Prostate gland (tissue), 2 donors: ENCODE measurements around the gene NAPB. TPM values are rescaled to one million over a fixed set of nuclear protein-coding genes. Genes with fewer than 3 reads are reported as not detected.
A peak's percentile ranks its signal among the peaks of the same experiment; 100 is the strongest.

Experiments used
- DNase-seq: peaks from one replicate; pipeline ENCODE4 v3.0.0-alpha.2; 2019; ENCODE audit warnings: low spot score
- H3K27ac ChIP-seq, 2 donors: fragments of 200-600 bp; sonication (generic); 2 replicates each; pipeline ENCODE4 v1.5.1; 2017 to 2019
- H3K27me3 ChIP-seq: fragments of 200-600 bp; sonication (generic); replicated peaks from 2 replicates; pipeline ENCODE4 v1.5.1; 2019; ENCODE audit not compliant: insufficient read depth
- H3K36me3 ChIP-seq, 2 donors: fragments of 200-600 bp; sonication (generic); 1 replicate in 1 of 2; 2 replicates in 1 of 2; pipeline versions ENCODE4 v1.5.1 to v1.8.1; 2017 to 2019
- H3K4me1 ChIP-seq: fragments of 200-600 bp; sonication (generic); replicated peaks from 2 replicates; pipeline ENCODE4 v1.5.1; 2019
- H3K4me3 ChIP-seq, 2 donors: fragments of 200-600 bp; sonication (generic); 2 replicates each; pipeline ENCODE4 v1.5.1; 2017 to 2019
- H3K9me3 ChIP-seq: fragments of 200-600 bp; sonication (generic); 2 replicates; pipeline ENCODE4 v1.5.1; 2017
- POLR2A ChIP-seq: fragments of 450-650 bp; IDR thresholded peaks from one replicate; pipeline ENCODE4 v1.6.1; 2016; ENCODE audit warnings: antibody characterized with exemption, mild to moderate bottlenecking
- POLR2AphosphoS5 ChIP-seq: sonication (generic); formaldehyde crosslinking; IDR thresholded peaks from one replicate; pipeline ENCODE4 v1.6.1; 2017; ENCODE audit warnings: antibody characterized with exemption
- WGBS: methylation state at CpG from one replicate; pipeline ENCODE4 v1.1.5; 2018; 5-methylcytosine and 5-hydroxymethylcytosine counted together
- intact Hi-C: fragments of 100-400 bp; cut with DNase I; formaldehyde crosslinking; loops from one replicate; pipeline ENCODE4 v1.14.2; 2022
- total RNA-seq, 2 donors: library from RNA; depleted of rRNA; stranded (reverse); fragments of >200 nt; gene quantifications; one replicate each; pipeline ENCODE4 v1.1.0, GENCODE V29; 2016
- TF ChIP-seq, protein P1 (sequence below), 4 experiments: fragments of 200-600 bp in 2 of 4; fragments of 450-650 bp in 2 of 4; sonication (generic) in 2 of 4; IDR thresholded peaks; 1 replicate in 3 of 4; 2 replicates in 1 of 4; pipeline ENCODE4 v1.5.1; 2016 to 2019; ENCODE audit warnings: antibody characterized with exemption in 4 of 4, mild to moderate bottlenecking in 2 of 4, moderate library complexity in 2 of 4

NAPB gene
- total RNA-seq, 2 donors from 2014 or later, result 8.1 to 24.3 TPM

GRCh38 chr20:23340524-23340923 is 80.8 kb downstream of the NAPB start:
- intact Hi-C loops, result loop anchor here (2.0 to 10.0 kb wide), 3 partner anchors 286 to 1006 kb away; no protein-coding TSS in a partner anchor
- no peaks in the 10 kb centered on the region for H3K9me3 ChIP-seq
- no peaks in the 10 kb centered on the region for H3K36me3 ChIP-seq
- no peaks in the 10 kb centered on the region for H3K27me3 ChIP-seq
- no peaks in the 10 kb centered on the region for H3K4me1 ChIP-seq
- H3K4me3 ChIP-seq, result no peak overlapping the region
- TF ChIP-seq POLR2AphosphoS5 (peak; percentile 20), POLR2A (no peak)
- TF ChIP-seq, protein P1, sequence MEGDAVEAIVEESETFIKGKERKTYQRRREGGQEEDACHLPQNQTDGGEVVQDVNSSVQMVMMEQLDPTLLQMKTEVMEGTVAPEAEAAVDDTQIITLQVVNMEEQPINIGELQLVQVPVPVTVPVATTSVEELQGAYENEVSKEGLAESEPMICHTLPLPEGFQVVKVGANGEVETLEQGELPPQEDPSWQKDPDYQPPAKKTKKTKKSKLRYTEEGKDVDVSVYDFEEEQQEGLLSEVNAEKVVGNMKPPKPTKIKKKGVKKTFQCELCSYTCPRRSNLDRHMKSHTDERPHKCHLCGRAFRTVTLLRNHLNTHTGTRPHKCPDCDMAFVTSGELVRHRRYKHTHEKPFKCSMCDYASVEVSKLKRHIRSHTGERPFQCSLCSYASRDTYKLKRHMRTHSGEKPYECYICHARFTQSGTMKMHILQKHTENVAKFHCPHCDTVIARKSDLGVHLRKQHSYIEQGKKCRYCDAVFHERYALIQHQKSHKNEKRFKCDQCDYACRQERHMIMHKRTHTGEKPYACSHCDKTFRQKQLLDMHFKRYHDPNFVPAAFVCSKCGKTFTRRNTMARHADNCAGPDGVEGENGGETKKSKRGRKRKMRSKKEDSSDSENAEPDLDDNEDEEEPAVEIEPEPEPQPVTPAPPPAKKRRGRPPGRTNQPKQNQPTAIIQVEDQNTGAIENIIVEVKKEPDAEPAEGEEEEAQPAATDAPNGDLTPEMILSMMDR (IDR thresholded peaks at IDR 0.05), result peak; percentile 24 to 74 (median 63)
- 27% methylated on average over 9 of the region's 9 CpGs for WGBS
- H3K27ac ChIP-seq, result no peak overlapping the region
- peak; percentile 66 for DNase-seq

DNA sequence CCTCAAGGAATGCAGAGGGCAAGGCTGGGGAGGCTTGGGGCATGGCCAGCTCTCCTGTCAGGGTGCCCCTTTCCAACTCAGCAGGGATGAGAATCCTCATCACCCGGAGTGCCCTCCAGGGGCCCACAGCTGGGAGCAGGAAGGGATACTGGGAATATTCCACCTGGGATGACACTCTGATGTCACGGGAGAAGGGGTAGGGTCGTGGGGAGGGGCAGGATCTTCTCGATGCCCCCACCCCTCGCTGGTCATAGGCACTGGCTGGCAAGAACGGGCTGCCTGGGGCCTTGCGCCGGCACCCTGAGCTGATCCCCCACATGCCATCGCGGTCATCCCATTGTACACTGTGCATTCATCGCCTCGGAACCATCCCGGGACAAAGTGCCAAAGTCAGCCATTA is 81.3 kb downstream of the NAPB start:
- Histone ChIP-seq H3K4me3 (no peak overlapping the region), H3K36me3 (no peaks in the 10 kb centered on the region), H3K4me1 (no peaks in the 10 kb centered on the region), H3K27me3 (no peaks in the 10 kb centered on the region), H3K27ac (no peak overlapping the region), H3K9me3 (no peaks in the 10 kb centered on the region)
- 77% methylated on average over 13 of the region's 13 CpGs for WGBS
- TF ChIP-seq POLR2AphosphoS5, result no peak
- TF ChIP-seq, protein P1 (IDR thresholded peaks at IDR 0.05), result no peak
- TF ChIP-seq POLR2A, result no peak
- DNase-seq, result no peak
- intact Hi-C loops, result loop anchor here (2.0 to 10.0 kb wide), 3 partner anchors 285 to 1005 kb away; no protein-coding TSS in a partner anchor

- intact Hi-C loops, result no loop called here
- no peak for DNase-seq
- H3K9me3 ChIP-seq, result no peaks in the 10 kb centered on the region
- H3K27ac ChIP-seq, result no peak overlapping the region
- no peaks in the 10 kb centered on the region for H3K27me3 ChIP-seq
- no peaks in the 10 kb centered on the region for H3K36me3 ChIP-seq
- H3K4me3 ChIP-seq, result no peak overlapping the region
- no peaks in the 10 kb centered on the region for H3K4me1 ChIP-seq
- TF ChIP-seq POLR2A, result no peak
- TF ChIP-seq, protein P1 (IDR thresholded peaks at IDR 0.05), result no peak
- TF ChIP-seq POLR2AphosphoS5, result no peak
These were observed 84.0 kb downstream of the NAPB start for GRCh38 chr20:23337312-23337711.

DNA sequence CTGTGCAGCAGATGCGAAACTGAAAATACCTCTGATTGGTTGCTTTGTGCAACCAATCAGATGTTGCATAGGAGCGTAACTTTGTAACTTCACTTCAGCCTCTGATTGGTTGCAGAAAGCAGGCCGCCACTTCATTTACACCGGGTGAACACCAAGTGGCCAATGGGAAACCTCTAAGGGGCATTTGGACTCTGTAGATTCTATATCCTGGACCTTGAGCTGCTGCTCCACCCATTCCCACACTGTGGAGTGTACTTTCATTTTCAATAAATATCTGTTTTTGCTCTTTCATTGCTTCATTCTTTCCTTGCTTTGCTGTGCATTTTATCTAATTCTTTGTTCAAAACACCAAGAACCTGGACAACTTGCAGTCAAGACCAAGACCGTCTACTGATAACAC is 84.8 kb downstream of the NAPB start:
- no peaks in the 10 kb centered on the region for H3K36me3 ChIP-seq
- WGBS, result 96% methylated on average over 5 of the region's 5 CpGs
- H3K4me3 ChIP-seq, result no peak overlapping the region
- no peak overlapping the region for H3K27ac ChIP-seq
- no peaks in the 10 kb centered on the region for H3K27me3 ChIP-seq
- no peaks in the 10 kb centered on the region for H3K4me1 ChIP-seq
- no peak for DNase-seq
- no peaks in the 10 kb centered on the region for H3K9me3 ChIP-seq
- intact Hi-C loops, result no loop called here
- no peak for TF ChIP-seq POLR2A
- TF ChIP-seq, protein P1 (IDR thresholded peaks at IDR 0.05), result no peak
- TF ChIP-seq POLR2AphosphoS5, result no peak

- no peak for DNase-seq
- Histone ChIP-seq H3K27me3 (no peaks in the 10 kb centered on the region), H3K4me3 (no peak overlapping the region), H3K9me3 (no peaks in the 10 kb centered on the region), H3K36me3 (no peaks in the 10 kb centered on the region), H3K27ac (no peak overlapping the region), H3K4me1 (no peaks in the 10 kb centered on the region)
- no peak for TF ChIP-seq POLR2A
- no peak for TF ChIP-seq POLR2AphosphoS5
- TF ChIP-seq, protein P1 (IDR thresholded peaks at IDR 0.05), result no peak
- intact Hi-C loops, result no loop called here
- 91% methylated on average over 5 of the region's 5 CpGs for WGBS
These were observed 85.8 kb downstream of the NAPB start for GRCh38 chr20:23335521-23335920.
